ENCODE measurements around the gene OR3A1. TPM values are rescaled to one million over a fixed set of nuclear protein-coding genes. Genes with fewer than 3 reads are reported as not detected.

The OR3A1 gene
- total and polyA plus RNA-seq, 10 of the 15 experiments (the other 5 are each of a cell fraction or from before 2014, with no cell fraction given) = not detected

DNA sequence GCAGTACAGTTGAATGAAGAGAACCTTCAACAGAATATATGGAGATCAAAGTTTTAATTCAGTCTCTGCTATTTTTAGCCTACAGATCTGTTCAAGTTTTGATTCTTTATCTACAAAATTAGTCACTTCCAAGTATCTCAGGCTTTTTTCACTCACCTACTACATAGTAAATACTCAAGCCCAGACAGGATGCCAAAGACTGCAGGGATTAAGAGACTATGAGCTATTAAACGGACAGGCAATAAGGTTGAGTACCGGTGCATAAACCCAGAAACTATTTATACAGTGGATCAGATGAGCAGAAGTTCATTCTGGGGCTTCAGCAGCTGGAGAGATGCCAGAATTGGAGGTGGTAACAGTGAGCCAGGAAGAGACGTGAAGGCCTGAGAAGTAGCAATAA lies 18.7 kb upstream of the OR3A1 start:
- intact Hi-C loops (cut with micrococcal nuclease; ENCODE audit: unreplicated experiment) = no loop called here
- CTCF ChIA-PET = no interaction called here
- no peaks in the 10 kb centered on the region for H3K27me3 ChIP-seq (replicated peaks in 1 of 2; ENCODE audit: control insufficient read depth in 2 of 2, insufficient read depth in 2 of 2, low read length in 1 of 2)
- no peak overlapping the region for H3K4me2 ChIP-seq (ENCODE audit: control insufficient read depth, insufficient read depth)
- POLR2A ChIA-PET = no interaction called here
- no peaks in the 10 kb centered on the region for H3K9me3 ChIP-seq (replicated peaks; ENCODE audit: control insufficient read depth, insufficient read depth, low read length)
- 4% methylated on average over 3 of the region's 3 CpGs for WGBS (ENCODE audit: insufficient coverage, insufficient replicate concordance, low lambda C conversion rate, missing lambda C conversion rate)
- FAIRE-seq (no peak), DNase-seq (ENCODE audit: low read depth, low spot score) (no peak), ATAC-seq (no peak)
- BruUV-seq (replicated peaks) = no TSS peak
- H3K4me3 ChIP-seq = no peak overlapping the region
- H3K27ac ChIP-seq (ENCODE audit: control insufficient read depth, insufficient read depth) = no peak overlapping the region
- H3K36me3 ChIP-seq (ENCODE audit: control insufficient read depth in 2 of 2, insufficient read depth in 2 of 2, low read length in 1 of 2) = no peaks in the 10 kb centered on the region
- TF ChIP-seq EGR1 (IDR thresholded peaks at IDR 0.05; ENCODE audit: borderline replicate concordance in 1 of 2, low read depth in 2 of 2, low read length in 2 of 2) (no peak), ZNF384 (IDR thresholded peaks at IDR 0.05; ENCODE audit: borderline replicate concordance, low read depth, low read length) (no peak), NFXL1 (IDR thresholded peaks at IDR 0.05; ENCODE audit: borderline replicate concordance) (no peak), JUND (IDR thresholded peaks at IDR 0.05; ENCODE audit: low read depth, low read length) (no peak), CREM (IDR thresholded peaks at IDR 0.05; ENCODE audit: low read depth) (no peak), USF1 (IDR thresholded peaks at IDR 0.05; ENCODE audit: borderline replicate concordance, extremely low read length, insufficient read depth, low read depth, low read length) (no peak), POLR2A (IDR thresholded peaks at IDR 0.05; ENCODE audit: low read depth, low read length) (no peak), SUZ12 (IDR thresholded peaks at IDR 0.05; ENCODE audit: unreplicated experiment) (no peak), TCF7 (IDR thresholded peaks at IDR 0.05; ENCODE audit: borderline replicate concordance) (no peak), MTA3 (IDR thresholded peaks at IDR 0.05; ENCODE audit: borderline replicate concordance, low read length) (no peak)
- TF ChIP-seq, protein P1, sequence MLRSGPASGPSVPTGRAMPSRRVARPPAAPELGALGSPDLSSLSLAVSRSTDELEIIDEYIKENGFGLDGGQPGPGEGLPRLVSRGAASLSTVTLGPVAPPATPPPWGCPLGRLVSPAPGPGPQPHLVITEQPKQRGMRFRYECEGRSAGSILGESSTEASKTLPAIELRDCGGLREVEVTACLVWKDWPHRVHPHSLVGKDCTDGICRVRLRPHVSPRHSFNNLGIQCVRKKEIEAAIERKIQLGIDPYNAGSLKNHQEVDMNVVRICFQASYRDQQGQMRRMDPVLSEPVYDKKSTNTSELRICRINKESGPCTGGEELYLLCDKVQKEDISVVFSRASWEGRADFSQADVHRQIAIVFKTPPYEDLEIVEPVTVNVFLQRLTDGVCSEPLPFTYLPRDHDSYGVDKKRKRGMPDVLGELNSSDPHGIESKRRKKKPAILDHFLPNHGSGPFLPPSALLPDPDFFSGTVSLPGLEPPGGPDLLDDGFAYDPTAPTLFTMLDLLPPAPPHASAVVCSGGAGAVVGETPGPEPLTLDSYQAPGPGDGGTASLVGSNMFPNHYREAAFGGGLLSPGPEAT (IDR thresholded peaks at IDR 0.05; ENCODE audit: low read depth) = no peak
- SMC1A ChIA-PET (ENCODE audit: uncharacterized antibody, unreplicated experiment) = no interaction called here
- no peak overlapping the region for H2AFZ ChIP-seq (ENCODE audit: control insufficient read depth, low read depth, low read length)
- RAD21 ChIA-PET (ENCODE audit: unreplicated experiment) = no interaction called here
- no peaks in the 10 kb centered on the region for H3K4me1 ChIP-seq (ENCODE audit: control insufficient read depth, insufficient read depth, low read length)
- in situ Hi-C loops (cut with MboI) = no loop called here
- no peaks in the 10 kb centered on the region for H4K20me1 ChIP-seq (ENCODE audit: control insufficient read depth, insufficient read depth)
- no peak overlapping the region for H3K9ac ChIP-seq (ENCODE audit: control insufficient read depth, insufficient read depth, low read length)
- H3K79me2 ChIP-seq (ENCODE audit: control insufficient read depth, insufficient read depth, low read length) = no peaks in the 10 kb centered on the region
